NT2/D1 (cell line): ENCODE results near the gene NRL.

ENCODE experiments used
- SUZ12 ChIP-seq: IDR thresholded peaks from 2 replicates; pipeline ENCODE4 v1.6.1; 2011; ENCODE audit not compliant: insufficient read length, insufficient read depth; ENCODE audit errors: extremely low read depth
- YY1 ChIP-seq: IDR thresholded peaks from 2 replicates; pipeline ENCODE4 v1.6.1; 2011; ENCODE audit not compliant: insufficient read length, insufficient read depth

DNA sequence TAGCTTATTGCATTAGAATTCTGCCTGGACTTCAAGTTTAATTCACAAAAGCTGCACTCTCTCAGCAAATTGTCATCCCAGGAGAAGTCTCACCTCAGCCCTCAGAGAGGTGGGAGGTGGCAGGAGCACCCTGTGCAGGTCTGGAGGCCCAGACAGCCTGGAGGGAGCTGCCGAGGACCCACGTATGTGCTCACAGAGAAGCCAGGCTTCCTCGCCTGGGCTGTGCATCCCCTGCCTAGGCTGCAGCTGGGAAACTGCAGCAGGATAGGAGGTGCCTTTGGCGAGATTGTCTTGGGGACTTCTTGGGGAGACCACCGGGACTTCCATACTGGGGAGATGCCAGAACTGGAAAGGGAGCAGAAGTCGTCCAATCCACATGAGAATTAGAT is 34.6 kb downstream of the NRL start:
- TF ChIP-seq YY1 (no peak), SUZ12 (no peak)
